WTC11 (cell line): Measurements from ENCODE around the gene SLN. TPM values are rescaled to one million over a fixed set of nuclear protein-coding genes. Genes with fewer than 3 reads are reported as not detected.

Experiments
- ATAC-seq: fragments of 200-7000 bp; cut with Tn5 transposase; 2 replicates; pipeline ENCODE4 v1.10.0; 2021; ENCODE audit warnings: mild to moderate bottlenecking, moderate library complexity
- CTCF ChIA-PET: fragments of 300-600 bp; sonication (Branson Sonifier 250); formaldehyde crosslinking; loops from one replicate; lab custom pipeline; 2021; ENCODE audit warnings: antibody characterized with exemption; lab: Charles Lee
- POLR2A ChIA-PET: fragments of 350-600 bp; sonication (Branson Sonifier 250); formaldehyde crosslinking; loops from one replicate; lab custom pipeline; 2021; ENCODE audit warnings: antibody characterized with exemption; lab: Charles Lee
- DNase-seq: peaks from one replicate; pipeline ENCODE4 v3.0.0; 2021; ENCODE audit warnings: low spot score
- H3K27ac Mint-ChIP-seq: 2 replicates; pipeline ENCODE4 v1.8.0; 2021; ENCODE audit warnings: mixed read lengths
- H3K27me3 Mint-ChIP-seq: 2 replicates; pipeline ENCODE4 v1.8.0; 2021; ENCODE audit warnings: low read depth, mild to moderate bottlenecking, moderate library complexity, mixed read lengths
- H3K36me3 Mint-ChIP-seq: 2 replicates; pipeline ENCODE4 v1.8.0; 2021; ENCODE audit warnings: mixed read lengths
- H3K4me1 Mint-ChIP-seq: 2 replicates; pipeline ENCODE4 v1.8.0; 2022; ENCODE audit warnings: mixed read lengths
- H3K4me3 Mint-ChIP-seq: 2 replicates; pipeline ENCODE4 v1.8.0; 2021; ENCODE audit warnings: mild to moderate bottlenecking, moderate library complexity, mixed read lengths
- H3K9me3 Mint-ChIP-seq: 2 replicates; pipeline ENCODE4 v1.8.0; 2021; ENCODE audit warnings: mixed read lengths
- AR ChIP-seq: fragments of 250-450 bp; sonication (Bioruptor Pico); IDR thresholded peaks from 2 replicates; pipeline ENCODE4 v1.9.0; 2021; ENCODE audit warnings: mild to moderate bottlenecking
- ATF1 ChIP-seq: sonication (generic); formaldehyde crosslinking; IDR thresholded peaks from 2 replicates; pipeline ENCODE4 v1.8.1; 2023; ENCODE audit warnings: mild to moderate bottlenecking, moderate library complexity, missing genetic modification reagents
- CBFB ChIP-seq: sonication (generic); formaldehyde crosslinking; IDR thresholded peaks from 2 replicates; pipeline ENCODE4 v1.8.1; 2022; ENCODE audit warnings: mild to moderate bottlenecking, low read depth, missing genetic modification reagents
- ETV6 ChIP-seq: sonication (generic); formaldehyde crosslinking; IDR thresholded peaks from 2 replicates; pipeline ENCODE4 v1.8.1; 2022; ENCODE audit warnings: mild to moderate bottlenecking, missing genetic modification reagents
- FOXP4 ChIP-seq: sonication (generic); formaldehyde crosslinking; IDR thresholded peaks from 2 replicates; pipeline ENCODE4 v1.8.0; 2022; ENCODE audit warnings: mild to moderate bottlenecking, missing genetic modification reagents
- GTF2I ChIP-seq: fragments of 250-450 bp; sonication (Bioruptor Pico); conservative IDR thresholded peaks from 2 replicates; pipeline ENCODE4 v1.4.0; 2021; ENCODE audit warnings: mild to moderate bottlenecking
- HMGA2 ChIP-seq: fragments of 250-450 bp; sonication (Bioruptor Pico); IDR thresholded peaks from 2 replicates; pipeline ENCODE4 v1.4.0; 2021; ENCODE audit warnings: mild to moderate bottlenecking, moderate library complexity
- IRF2 ChIP-seq: sonication (generic); formaldehyde crosslinking; IDR thresholded peaks from 2 replicates; pipeline ENCODE4 v1.8.0; 2022; ENCODE audit warnings: low read depth, missing genetic modification reagents, borderline replicate concordance
- MLX ChIP-seq: sonication (generic); formaldehyde crosslinking; IDR thresholded peaks from 2 replicates; pipeline ENCODE4 v1.8.1; 2023; ENCODE audit warnings: mild to moderate bottlenecking, missing genetic modification reagents, moderate library complexity
- MXD4 ChIP-seq: fragments of 250-450 bp; sonication (Bioruptor Pico); IDR thresholded peaks from 2 replicates; pipeline ENCODE4 v1.8.0; 2021; ENCODE audit warnings: mild to moderate bottlenecking, moderate library complexity, borderline replicate concordance
- MYBL2 ChIP-seq: sonication (generic); formaldehyde crosslinking; IDR thresholded peaks from 2 replicates; pipeline ENCODE4 v1.8.1; 2023; ENCODE audit warnings: mild to moderate bottlenecking, moderate library complexity, missing genetic modification reagents
- NFYB ChIP-seq: sonication (generic); formaldehyde crosslinking; conservative IDR thresholded peaks from 2 replicates; pipeline ENCODE4 v1.8.0; 2022; ENCODE audit warnings: low read depth, missing genetic modification reagents
- RELA ChIP-seq: sonication (generic); formaldehyde crosslinking; IDR thresholded peaks from 2 replicates; pipeline ENCODE4 v1.8.1; 2022; ENCODE audit warnings: missing genetic modification reagents, mild to moderate bottlenecking, borderline replicate concordance
- TEAD1 ChIP-seq: sonication (generic); formaldehyde crosslinking; IDR thresholded peaks from 2 replicates; pipeline ENCODE4 v1.8.0; 2022; ENCODE audit warnings: mild to moderate bottlenecking, missing genetic modification reagents
- ZNF138 ChIP-seq: sonication (generic); formaldehyde crosslinking; conservative IDR thresholded peaks from 2 replicates; pipeline ENCODE4 v1.8.1; 2022; ENCODE audit warnings: mild to moderate bottlenecking, moderate library complexity, missing genetic modification reagents
- ZNF317 ChIP-seq: sonication (generic); formaldehyde crosslinking; IDR thresholded peaks from 2 replicates; pipeline ENCODE4 v1.8.1; 2023; ENCODE audit warnings: low read depth, mild to moderate bottlenecking, moderate library complexity, missing genetic modification reagents, borderline replicate concordance
- ZNF425 ChIP-seq: fragments of 250-450 bp; sonication (Bioruptor Pico); conservative IDR thresholded peaks from 2 replicates; pipeline ENCODE4 v1.9.0; 2021; ENCODE audit warnings: mild to moderate bottlenecking
- total RNA-seq: library from RNA; stranded (reverse); gene quantifications from 3 replicates; pipeline ENCODE4 v1.2.3, GENCODE V29; 2021

SLN gene
- total RNA-seq, 1 experiment from 2014 or later: not detected

GRCh38 chr11:107704451-107704850 lies 7.4 kb downstream of the SLN start (continued):
- TF ChIP-seq FOXP4 (CRISPR knock-in tag) (no peak), NFYB (CRISPR knock-in tag) (no peak), ZNF425 (no peak)

GRCh38 chr11:107702723-107703122 lies 9.1 kb downstream of the SLN start:
- ChIA-PET POLR2A (no interaction called here), CTCF (interaction anchor here (1.1 to 1.2 kb wide), 2 partner anchors 13 to 154 kb away, joined by 4 read pairs; no protein-coding TSS in a partner anchor)
- no peak overlapping the region for H3K27ac Mint-ChIP-seq
- peaks cover 10% of the 10 kb centered on the region for H3K27me3 Mint-ChIP-seq
- DNase-seq (no peak), ATAC-seq (no peak)
- no peaks in the 10 kb centered on the region for H3K9me3 Mint-ChIP-seq
- no peaks in the 10 kb centered on the region for H3K36me3 Mint-ChIP-seq
- no peak overlapping the region for H3K4me3 Mint-ChIP-seq
- peaks cover 25% of the 10 kb centered on the region for H3K4me1 Mint-ChIP-seq
- TF ChIP-seq GTF2I (CRISPR knock-in tag) (no peak), MLX (no peak), ZNF425 (no peak), AR (no peak), HMGA2 (no peak), MXD4 (no peak), TEAD1 (CRISPR knock-in tag) (no peak), MYBL2 (CRISPR knock-in tag) (no peak), ZNF317 (CRISPR knock-in tag) (no peak), ATF1 (CRISPR knock-in tag) (no peak), ETV6 (CRISPR knock-in tag) (no peak), CBFB (CRISPR knock-in tag) (no peak), ZNF138 (no peak), RELA (CRISPR knock-in tag) (no peak), IRF2 (CRISPR knock-in tag) (no peak)
